GM21576 (cell line): Measurements from ENCODE around the gene JARID2.

Source experiments
- ATAC-seq: cut with Tn5 transposase; IDR thresholded peaks from one replicate; pipeline ENCODE4 v1.9.1; 2021; ENCODE audit warnings: mild to moderate bottlenecking, moderate library complexity; ENCODE audit not compliant: unreplicated experiment

Gene JARID2

GRCh38 chr6:15452182-15452941 lies 206.5 kb downstream of the JARID2 start:
- no peak for ATAC-seq

GRCh38 chr6:15453186-15453585 lies 207.3 kb downstream of the JARID2 start:
- no peak for ATAC-seq

GRCh38 chr6:15453622-15454021 lies 207.8 kb downstream of the JARID2 start:
- no peak for ATAC-seq

GRCh38 chr6:15456422-15456821 lies 210.6 kb downstream of the JARID2 start:
- ATAC-seq, result no peak

- ATAC-seq, result no peak
Observed at GRCh38 chr6:15457121-15457650, 211.3 kb downstream of the JARID2 start.

- ATAC-seq, result no peak
Observed at GRCh38 chr6:15458021-15458459, 212.2 kb downstream of the JARID2 start.

- no peak for ATAC-seq
Observed at GRCh38 chr6:15460110-15460727, 214.3 kb downstream of the JARID2 start.

GRCh38 chr6:15461127-15461944 lies 215.5 kb downstream of the JARID2 start:
- no peak for ATAC-seq

GRCh38 chr6:15462256-15462655 lies 216.4 kb downstream of the JARID2 start:
- no peak for ATAC-seq

GRCh38 chr6:15462717-15463525 lies 217.1 kb downstream of the JARID2 start:
- no peak for ATAC-seq

GRCh38 chr6:15464211-15464725 lies 218.4 kb downstream of the JARID2 start:
- no peak for ATAC-seq

- no peak for ATAC-seq
Observed at GRCh38 chr6:15465212-15465611, 219.3 kb downstream of the JARID2 start.

- no peak for ATAC-seq
Observed at GRCh38 chr6:15470746-15471145, 224.9 kb downstream of the JARID2 start.

- no peak for ATAC-seq
Observed at GRCh38 chr6:15472621-15473020, 226.8 kb downstream of the JARID2 start.

GRCh38 chr6:15473174-15473573 lies 227.3 kb downstream of the JARID2 start:
- ATAC-seq, result no peak

GRCh38 chr6:15473741-15474161 lies 227.9 kb downstream of the JARID2 start:
- no peak for ATAC-seq

- no peak for ATAC-seq
Observed at GRCh38 chr6:15474196-15474595, 228.3 kb downstream of the JARID2 start.

GRCh38 chr6:15475261-15475660 lies 229.4 kb downstream of the JARID2 start:
- ATAC-seq, result no peak

- ATAC-seq, result no peak
Observed at GRCh38 chr6:15475872-15476271, 230.0 kb downstream of the JARID2 start.

GRCh38 chr6:15476631-15477380 lies 230.9 kb downstream of the JARID2 start:
- no peak for ATAC-seq
